ENCODE results near the gene IFNL3. TPM values are rescaled to one million over a fixed set of nuclear protein-coding genes. Genes with fewer than 3 reads are reported as not detected.
"Not testable (repeated sequence)": the region's sequence is repeated elsewhere in the genome, so short reads cannot be mapped to it uniquely, and the experiment has no call there.

IFNL3 gene
- polyA plus RNA-seq, 2 donors: not detected

DNA sequence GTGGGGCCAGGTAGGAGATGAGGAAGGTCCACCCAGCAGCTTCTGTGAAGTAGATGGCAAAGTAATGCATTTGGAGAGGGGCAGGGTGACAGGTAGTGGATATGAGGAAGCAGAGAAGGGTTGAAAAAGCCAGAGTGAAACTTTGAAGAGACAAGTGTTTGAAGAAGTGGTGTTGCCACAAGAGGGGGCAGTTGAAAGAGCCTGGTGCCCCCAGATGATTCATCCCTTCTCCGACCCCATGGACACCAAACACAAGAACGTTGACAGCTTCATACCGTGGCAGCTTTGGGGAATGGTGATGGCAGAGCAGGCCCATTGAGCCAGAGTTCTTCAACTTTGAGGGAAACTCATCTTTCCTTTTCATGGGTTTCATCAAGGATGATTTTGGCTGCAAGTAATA, 19.9 kb downstream of the IFNL3 start:
- no peak overlapping the region for H3K4me3 ChIP-seq (ENCODE audit: low read depth in 1 of 2, low read length in 2 of 2)
- no peaks in the 10 kb centered on the region for H3K36me3 ChIP-seq (ENCODE audit: control insufficient read depth in 2 of 2, insufficient read depth in 2 of 2, low read length in 1 of 2)
- H3K4me1 ChIP-seq (ENCODE audit: control insufficient read depth in 2 of 2, insufficient read depth in 2 of 2, low read length in 1 of 2): no peaks in the 10 kb centered on the region
- WGBS, 2 donors: 27 to 47% methylated on average over 3 of the region's 3 CpGs
- H3K27ac ChIP-seq (ENCODE audit: low read depth in 2 of 2, low read length in 1 of 2): no peak overlapping the region
- no peaks in the 10 kb centered on the region for H3K9me3 ChIP-seq (ENCODE audit: control insufficient read depth in 2 of 2, insufficient read depth in 1 of 2, low read depth in 1 of 2, low read length in 1 of 2)
- H3K27me3 ChIP-seq (ENCODE audit: control insufficient read depth in 1 of 2, insufficient read depth in 2 of 2, low read length in 2 of 2): no peaks in the 10 kb centered on the region

DNA sequence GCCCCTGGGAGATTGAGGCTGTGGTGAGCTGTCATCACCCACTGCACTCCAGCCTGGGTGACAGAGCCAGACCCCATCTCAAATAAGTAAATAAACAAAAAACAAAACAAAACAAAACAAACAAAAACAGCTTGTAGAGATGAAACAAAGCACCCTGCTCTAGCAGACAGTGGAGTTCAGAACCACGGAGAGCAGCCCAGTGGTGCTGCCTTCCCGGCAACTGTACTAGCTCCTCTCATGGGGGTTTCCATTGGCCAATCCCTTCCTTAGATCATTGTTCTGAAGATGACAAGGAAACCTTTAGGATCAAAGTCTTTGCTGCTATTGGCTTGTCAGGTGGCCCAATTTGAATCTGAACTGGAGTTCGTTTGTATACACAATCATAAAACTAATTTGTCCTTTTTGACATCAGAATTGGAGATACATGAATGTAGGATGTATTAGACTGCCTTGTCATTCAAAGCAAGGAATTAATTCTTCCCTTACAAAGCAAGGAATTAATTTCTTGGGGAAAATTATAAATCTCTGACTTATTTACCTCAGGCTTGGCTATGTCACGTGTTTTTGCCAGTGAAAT, 21.0 kb downstream of the IFNL3 start:
- H3K27ac ChIP-seq (ENCODE audit: low read depth in 2 of 2, low read length in 1 of 2): no peak overlapping the region
- WGBS, 2 donors: 17 to 34% methylated on average over 4 of the region's 4 CpGs
- no peaks in the 10 kb centered on the region for H3K27me3 ChIP-seq (ENCODE audit: control insufficient read depth in 1 of 2, insufficient read depth in 2 of 2, low read length in 2 of 2)
- H3K9me3 ChIP-seq (ENCODE audit: control insufficient read depth in 2 of 2, insufficient read depth in 1 of 2, low read depth in 1 of 2, low read length in 1 of 2): no peaks in the 10 kb centered on the region
- no peaks in the 10 kb centered on the region for H3K4me1 ChIP-seq (ENCODE audit: control insufficient read depth in 2 of 2, insufficient read depth in 2 of 2, low read length in 1 of 2)
- H3K4me3 ChIP-seq (ENCODE audit: low read depth in 1 of 2, low read length in 2 of 2): no peak overlapping the region
- H3K36me3 ChIP-seq (ENCODE audit: control insufficient read depth in 2 of 2, insufficient read depth in 2 of 2, low read length in 1 of 2): no peaks in the 10 kb centered on the region

DNA sequence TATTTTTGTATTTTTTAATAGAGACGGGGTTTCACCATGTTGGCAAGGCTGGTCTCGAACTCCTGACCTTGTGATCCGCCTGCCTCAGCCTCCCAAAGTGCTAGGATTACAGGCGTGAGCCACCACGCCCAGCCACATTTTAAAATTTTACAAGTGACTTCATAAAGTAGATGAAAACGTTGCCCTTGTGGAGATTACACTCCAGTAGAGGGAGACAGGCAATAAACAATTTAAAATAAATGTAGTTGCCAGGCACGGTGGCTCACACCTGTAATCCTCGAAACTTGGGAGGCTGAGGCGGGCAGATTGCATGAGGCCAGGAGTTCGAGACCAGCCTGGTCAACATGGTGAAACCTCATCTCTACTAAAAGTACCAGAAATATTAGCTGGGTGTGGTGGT, 25.7 kb downstream of the IFNL3 start:
- H3K27ac ChIP-seq (ENCODE audit: low read depth in 2 of 2, low read length in 1 of 2); H3K9me3 ChIP-seq (ENCODE audit: control insufficient read depth in 2 of 2, insufficient read depth in 1 of 2, low read depth in 1 of 2, low read length in 1 of 2); H3K27me3 ChIP-seq (ENCODE audit: control insufficient read depth in 1 of 2, insufficient read depth in 2 of 2, low read length in 2 of 2); H3K4me3 ChIP-seq (ENCODE audit: low read depth in 1 of 2, low read length in 2 of 2); H3K4me1 ChIP-seq (ENCODE audit: control insufficient read depth in 2 of 2, insufficient read depth in 2 of 2, low read length in 1 of 2); H3K36me3 ChIP-seq (ENCODE audit: control insufficient read depth in 2 of 2, insufficient read depth in 2 of 2, low read length in 1 of 2): not testable (repeated sequence)
- WGBS, 2 donors: 65 to 67% methylated on average over 10 of the region's 10 CpGs

DNA sequence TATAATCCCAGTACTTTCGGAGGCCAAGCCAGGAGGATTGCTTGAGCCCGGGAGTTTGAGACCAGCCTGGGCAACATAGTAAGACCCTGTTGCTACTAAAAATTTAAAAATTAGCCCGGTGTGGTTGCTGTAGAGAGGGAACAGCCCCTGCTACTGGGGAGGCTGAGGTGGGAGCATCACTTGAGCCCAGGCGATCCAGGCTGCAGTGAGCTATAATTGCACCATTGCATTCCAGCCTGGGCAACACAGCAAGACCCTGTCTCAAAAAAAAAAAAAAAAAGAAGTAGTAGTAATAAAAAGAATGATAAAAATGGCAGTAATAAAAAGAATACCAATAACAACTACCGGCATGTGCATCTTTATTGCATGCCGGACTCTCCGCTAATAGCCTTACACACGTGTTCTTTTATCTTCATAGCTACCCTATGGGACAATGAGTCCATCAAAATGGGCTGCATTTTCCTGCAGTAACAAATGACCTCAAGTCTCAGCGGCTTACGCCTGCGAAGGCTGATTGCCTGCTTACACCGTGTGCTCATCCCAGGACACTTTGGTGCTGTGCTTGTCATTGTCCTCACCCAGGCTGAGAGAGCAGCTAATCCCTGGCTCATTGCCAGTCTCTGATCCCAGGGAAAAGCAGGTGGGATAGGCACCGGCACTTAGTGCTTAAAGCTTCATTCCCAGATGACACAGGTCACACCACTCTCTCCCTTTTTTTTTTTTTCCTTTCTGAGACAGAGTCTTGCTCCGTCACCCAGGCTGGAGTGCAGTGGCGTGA, 26.4 kb downstream of the IFNL3 start:
- Histone ChIP-seq H3K4me3 (ENCODE audit: low read depth in 1 of 2, low read length in 2 of 2) (no peak overlapping the region), H3K4me1 (ENCODE audit: control insufficient read depth in 2 of 2, insufficient read depth in 2 of 2, low read length in 1 of 2) (no peaks in the 10 kb centered on the region), H3K27me3 (ENCODE audit: control insufficient read depth in 1 of 2, insufficient read depth in 2 of 2, low read length in 2 of 2) (no peaks in the 10 kb centered on the region), H3K27ac (ENCODE audit: low read depth in 2 of 2, low read length in 1 of 2) (no peak overlapping the region), H3K36me3 (ENCODE audit: control insufficient read depth in 2 of 2, insufficient read depth in 2 of 2, low read length in 1 of 2) (no peaks in the 10 kb centered on the region), H3K9me3 (ENCODE audit: control insufficient read depth in 2 of 2, insufficient read depth in 1 of 2, low read depth in 1 of 2, low read length in 1 of 2) (no peaks in the 10 kb centered on the region)
- 84 to 90% methylated on average over 15 of the region's 15 CpGs for WGBS, 2 donors

DNA sequence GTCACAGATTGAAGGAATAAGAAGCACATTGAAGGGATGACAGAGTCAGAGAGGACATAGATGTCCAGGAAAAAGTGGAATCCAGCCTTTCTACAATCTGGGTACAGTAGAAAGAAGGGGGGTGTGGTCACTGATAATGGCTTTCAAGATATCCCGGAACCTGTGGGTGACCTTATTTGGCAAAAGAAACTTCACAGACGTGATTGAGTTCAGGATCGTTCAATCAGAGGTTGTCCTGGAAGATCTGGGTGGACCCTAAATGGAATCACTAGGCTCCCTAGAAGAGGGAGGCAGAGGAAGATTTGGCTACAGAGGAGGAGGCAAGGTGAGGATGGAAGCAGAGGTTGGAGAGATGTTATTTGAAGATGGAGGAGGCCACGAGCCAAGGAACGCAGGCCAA, 27.7 kb downstream of the IFNL3 start:
- no peaks in the 10 kb centered on the region for H3K27me3 ChIP-seq (ENCODE audit: control insufficient read depth in 1 of 2, insufficient read depth in 2 of 2, low read length in 2 of 2)
- no peak overlapping the region for H3K27ac ChIP-seq (ENCODE audit: low read depth in 2 of 2, low read length in 1 of 2)
- H3K9me3 ChIP-seq (ENCODE audit: control insufficient read depth in 2 of 2, insufficient read depth in 1 of 2, low read depth in 1 of 2, low read length in 1 of 2): no peaks in the 10 kb centered on the region
- WGBS, 2 donors: 83 to 85% methylated on average over 5 of the region's 5 CpGs
- no peak overlapping the region for H3K4me3 ChIP-seq (ENCODE audit: low read depth in 1 of 2, low read length in 2 of 2)
- H3K4me1 ChIP-seq (ENCODE audit: control insufficient read depth in 2 of 2, insufficient read depth in 2 of 2, low read length in 1 of 2): peaks cover 0 to 2% of the 10 kb centered on the region in 2 donors
- H3K36me3 ChIP-seq (ENCODE audit: control insufficient read depth in 2 of 2, insufficient read depth in 2 of 2, low read length in 1 of 2): no peaks in the 10 kb centered on the region

DNA sequence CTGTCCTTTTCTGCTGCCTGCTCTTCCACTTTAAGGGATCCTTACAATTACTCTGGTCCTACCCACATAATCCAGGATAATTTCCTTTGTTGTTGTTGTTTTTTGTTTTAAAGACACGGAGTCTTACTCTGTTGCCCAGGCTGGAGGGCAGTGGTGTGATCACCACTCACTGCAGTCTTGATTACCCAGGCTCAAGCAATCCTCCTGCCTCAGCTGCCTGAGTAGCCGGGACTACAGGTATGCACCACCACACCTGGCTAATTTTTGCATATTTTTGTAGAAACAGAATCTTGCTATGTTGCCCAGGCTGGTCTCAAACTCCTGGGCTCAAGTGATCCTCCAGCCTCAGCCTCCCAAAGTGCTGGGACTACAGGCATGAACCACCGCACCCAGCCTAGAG, 29.5 kb downstream of the IFNL3 start:
- WGBS, 2 donors: 89 to 90% methylated on average over 3 of the region's 3 CpGs
- not testable (repeated sequence) for H3K4me3 ChIP-seq (ENCODE audit: low read depth in 1 of 2, low read length in 2 of 2); H3K36me3 ChIP-seq (ENCODE audit: control insufficient read depth in 2 of 2, insufficient read depth in 2 of 2, low read length in 1 of 2); H3K27ac ChIP-seq (ENCODE audit: low read depth in 2 of 2, low read length in 1 of 2); H3K27me3 ChIP-seq (ENCODE audit: control insufficient read depth in 1 of 2, insufficient read depth in 2 of 2, low read length in 2 of 2); H3K4me1 ChIP-seq (ENCODE audit: control insufficient read depth in 2 of 2, insufficient read depth in 2 of 2, low read length in 1 of 2); H3K9me3 ChIP-seq (ENCODE audit: control insufficient read depth in 2 of 2, insufficient read depth in 1 of 2, low read depth in 1 of 2, low read length in 1 of 2)

DNA sequence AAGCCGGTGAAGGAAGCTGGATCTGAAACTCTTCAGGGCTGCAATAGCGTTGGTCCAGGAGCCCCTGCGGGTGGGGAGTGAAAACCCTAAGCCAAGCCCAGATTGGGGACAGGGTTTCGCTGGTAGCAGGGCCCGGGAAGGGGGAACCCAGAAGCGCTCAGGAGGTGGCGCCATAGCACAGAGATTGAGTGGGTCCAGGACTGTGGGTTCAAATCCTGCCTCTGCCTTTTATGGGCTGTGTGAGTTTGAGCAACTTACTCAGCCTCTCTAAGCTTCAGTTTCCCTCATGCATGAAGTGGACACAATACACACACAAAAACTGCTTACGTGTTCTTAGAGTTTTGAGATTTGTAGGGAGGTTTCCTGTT, 32.4 kb downstream of the IFNL3 start:
- Histone ChIP-seq H3K27me3 (ENCODE audit: control insufficient read depth in 1 of 2, insufficient read depth in 2 of 2, low read length in 2 of 2) (no peaks in the 10 kb centered on the region), H3K9me3 (ENCODE audit: control insufficient read depth in 2 of 2, insufficient read depth in 1 of 2, low read depth in 1 of 2, low read length in 1 of 2) (no peaks in the 10 kb centered on the region), H3K27ac (ENCODE audit: low read depth in 2 of 2, low read length in 1 of 2) (no peak overlapping the region), H3K4me3 (ENCODE audit: low read depth in 1 of 2, low read length in 2 of 2) (no peak overlapping the region), H3K36me3 (ENCODE audit: control insufficient read depth in 2 of 2, insufficient read depth in 2 of 2, low read length in 1 of 2) (no peaks in the 10 kb centered on the region), H3K4me1 (ENCODE audit: control insufficient read depth in 2 of 2, insufficient read depth in 2 of 2, low read length in 1 of 2) (peaks cover 0 to 3% of the 10 kb centered on the region in 2 donors)
- WGBS, 2 donors: 25 to 31% methylated on average over 8 of the region's 8 CpGs

DNA sequence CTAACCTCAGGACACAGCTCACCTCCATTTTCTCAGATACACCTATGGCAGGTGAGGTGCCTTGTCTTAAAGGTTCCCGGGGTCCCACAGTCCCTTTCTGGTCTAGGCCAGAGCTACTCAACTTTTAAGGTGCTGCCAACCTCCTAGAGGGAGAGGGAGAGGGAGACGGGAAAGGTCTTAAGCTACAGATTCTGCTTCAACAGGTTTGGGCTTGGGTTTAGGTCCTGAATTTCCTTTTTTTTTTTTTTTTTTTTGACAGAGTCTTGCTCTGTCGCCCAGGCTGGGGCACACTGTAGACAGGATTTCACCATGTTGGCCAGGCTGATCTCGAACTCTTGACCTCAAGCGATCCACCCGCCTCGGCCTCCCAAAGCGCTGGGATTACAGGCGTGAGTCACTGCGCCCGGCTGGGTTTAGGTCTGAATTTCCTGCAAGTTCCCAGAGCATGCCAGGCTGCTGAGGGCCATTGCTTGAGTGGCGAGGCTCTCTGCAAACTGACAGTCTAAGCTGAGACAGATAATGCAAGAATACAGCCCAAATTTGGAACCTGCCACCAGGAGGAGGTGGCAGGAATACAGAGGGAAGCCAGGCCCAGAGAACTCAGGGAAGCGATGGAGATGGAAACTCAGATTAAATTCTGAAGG, 33.0 kb downstream of the IFNL3 start:
- no peaks in the 10 kb centered on the region for H3K27me3 ChIP-seq (ENCODE audit: control insufficient read depth in 1 of 2, insufficient read depth in 2 of 2, low read length in 2 of 2)
- H3K4me1 ChIP-seq (ENCODE audit: control insufficient read depth in 2 of 2, insufficient read depth in 2 of 2, low read length in 1 of 2): peaks cover 2 to 3% of the 10 kb centered on the region in 2 donors
- H3K4me3 ChIP-seq (ENCODE audit: low read depth in 1 of 2, low read length in 2 of 2): no peak overlapping the region
- peak overlapping the region in 1 of 2 donors; percentile 15 for H3K27ac ChIP-seq (ENCODE audit: low read depth in 2 of 2, low read length in 1 of 2)
- H3K9me3 ChIP-seq (ENCODE audit: control insufficient read depth in 2 of 2, insufficient read depth in 1 of 2, low read depth in 1 of 2, low read length in 1 of 2): no peaks in the 10 kb centered on the region
- H3K36me3 ChIP-seq (ENCODE audit: control insufficient read depth in 2 of 2, insufficient read depth in 2 of 2, low read length in 1 of 2): no peaks in the 10 kb centered on the region
- 49 to 61% methylated on average over 13 of the region's 13 CpGs for WGBS, 2 donors

DNA sequence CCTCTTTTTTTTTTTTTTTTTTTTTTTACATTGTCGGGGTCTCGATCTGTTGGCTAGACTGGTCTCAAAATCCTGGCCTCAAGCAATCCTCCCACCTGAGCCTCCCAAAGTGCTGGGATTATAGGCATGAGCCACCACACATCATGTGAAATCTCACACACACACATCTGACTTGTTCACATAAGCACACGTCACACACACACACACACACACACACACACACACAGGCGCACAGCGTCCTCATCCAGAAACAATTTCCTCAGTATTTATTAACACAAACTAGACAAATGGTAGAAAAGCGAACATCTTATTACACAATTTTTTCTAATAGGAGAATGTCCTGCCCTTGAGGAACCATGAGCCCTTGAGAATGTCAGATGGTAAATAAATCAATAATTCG, 35.6 kb downstream of the IFNL3 start:
- Histone ChIP-seq H3K27me3 (ENCODE audit: control insufficient read depth in 1 of 2, insufficient read depth in 2 of 2, low read length in 2 of 2) (no peaks in the 10 kb centered on the region), H3K36me3 (ENCODE audit: control insufficient read depth in 2 of 2, insufficient read depth in 2 of 2, low read length in 1 of 2) (no peaks in the 10 kb centered on the region), H3K4me3 (ENCODE audit: low read depth in 1 of 2, low read length in 2 of 2) (no peak overlapping the region), H3K4me1 (ENCODE audit: control insufficient read depth in 2 of 2, insufficient read depth in 2 of 2, low read length in 1 of 2) (peaks cover 2 to 3% of the 10 kb centered on the region in 2 donors), H3K27ac (ENCODE audit: low read depth in 2 of 2, low read length in 1 of 2) (no peak overlapping the region), H3K9me3 (ENCODE audit: control insufficient read depth in 2 of 2, insufficient read depth in 1 of 2, low read depth in 1 of 2, low read length in 1 of 2) (no peaks in the 10 kb centered on the region)
- WGBS, 2 donors: 58 to 81% methylated on average over 7 of the region's 7 CpGs

Data from esophagus (tissue), 2 donors.